HG02885 (cell line): Measurements from ENCODE around the gene CABLES1.
"Not testable (repeated sequence)": the region's sequence is repeated elsewhere in the genome, so short reads cannot be mapped to it uniquely, and the experiment has no call there.

Experiments used
- ATAC-seq: cut with Tn5 transposase; IDR thresholded peaks from one replicate; pipeline ENCODE4 v1.9.1; 2021; ENCODE audit warnings: mild to moderate bottlenecking; ENCODE audit not compliant: unreplicated experiment, poor library complexity

CABLES1 gene

GRCh38 chr18:23138471-23138870 lies 3.2 kb downstream of the CABLES1 start:
- no peak for ATAC-seq

GRCh38 chr18:23141104-23141999 lies 6.1 kb downstream of the CABLES1 start:
- no peak for ATAC-seq

DNA sequence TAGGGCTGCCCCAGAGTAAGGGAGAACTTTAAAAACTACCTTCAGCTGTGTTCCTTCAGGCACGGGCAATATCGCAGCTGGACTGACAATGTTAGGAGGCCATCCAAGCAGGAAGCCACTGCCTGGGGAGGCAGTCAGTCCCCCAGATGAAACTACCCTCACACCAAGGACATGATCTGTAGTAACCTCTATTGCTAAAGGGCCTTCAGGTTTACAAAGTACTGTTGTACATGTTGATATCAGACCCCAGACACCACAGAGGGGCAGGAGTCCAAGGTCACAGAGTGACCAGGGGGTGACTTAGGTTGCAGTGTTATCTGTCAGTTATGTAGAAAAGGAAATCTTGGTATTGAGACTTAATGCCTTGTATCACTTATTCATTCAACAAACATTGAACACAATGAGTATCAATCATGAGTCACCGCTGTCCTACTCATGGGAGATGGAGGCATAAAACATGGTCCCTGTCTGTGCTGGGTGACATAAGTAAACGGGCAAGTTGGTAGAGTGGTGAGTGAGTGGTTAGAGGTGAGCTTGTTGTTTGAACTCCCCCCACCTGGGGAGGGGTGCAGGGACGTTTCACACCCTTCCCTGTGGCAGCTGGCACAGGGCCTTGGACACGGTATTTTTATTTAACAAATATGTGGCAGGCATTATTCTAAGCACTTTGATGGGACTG lies 7.1 kb downstream of the CABLES1 start:
- ATAC-seq = no peak

DNA sequence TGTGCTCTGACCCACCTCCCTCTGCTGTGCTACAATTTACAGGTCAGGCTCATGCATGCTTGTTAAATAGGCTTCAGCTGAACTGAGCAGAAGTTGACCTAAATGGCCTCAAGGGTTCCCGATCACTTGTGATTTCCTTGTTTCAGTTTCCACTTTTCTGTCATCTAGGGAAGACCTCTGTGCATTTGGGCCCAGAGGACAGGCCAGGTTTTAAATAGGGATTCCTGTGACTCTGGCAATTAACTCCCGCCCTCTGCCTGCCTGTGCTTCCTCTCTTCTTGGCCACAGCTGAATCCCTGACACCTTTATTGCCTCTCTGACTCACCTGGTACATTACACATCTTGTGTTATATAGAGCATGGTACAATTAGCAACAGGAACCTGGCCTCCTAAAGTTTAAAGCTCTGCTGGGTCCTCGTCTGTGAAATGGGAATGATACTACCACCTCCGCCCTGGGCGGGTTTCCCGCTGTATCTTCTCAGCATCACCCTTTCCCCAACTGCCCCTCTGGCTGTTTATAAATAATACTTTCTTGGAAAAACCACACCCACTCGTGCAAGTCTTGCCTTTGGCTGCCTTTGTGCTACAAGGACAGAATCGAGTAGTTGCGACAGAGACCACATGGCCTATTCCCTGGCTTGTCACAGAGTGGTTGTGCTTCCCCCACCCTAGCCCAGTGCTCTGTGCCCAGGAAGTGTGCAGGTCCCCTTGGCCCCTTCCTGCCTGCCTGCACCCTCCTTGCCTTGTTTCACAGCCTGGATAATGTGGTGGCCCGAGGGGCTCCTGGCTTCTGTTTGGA lies 7.9 kb downstream of the CABLES1 start:
- no peak for ATAC-seq

GRCh38 chr18:23143815-23144261 lies 8.6 kb downstream of the CABLES1 start:
- ATAC-seq = no peak

- ATAC-seq = no peak
These were observed 9.4 kb downstream of the CABLES1 start for GRCh38 chr18:23144640-23145039.

DNA sequence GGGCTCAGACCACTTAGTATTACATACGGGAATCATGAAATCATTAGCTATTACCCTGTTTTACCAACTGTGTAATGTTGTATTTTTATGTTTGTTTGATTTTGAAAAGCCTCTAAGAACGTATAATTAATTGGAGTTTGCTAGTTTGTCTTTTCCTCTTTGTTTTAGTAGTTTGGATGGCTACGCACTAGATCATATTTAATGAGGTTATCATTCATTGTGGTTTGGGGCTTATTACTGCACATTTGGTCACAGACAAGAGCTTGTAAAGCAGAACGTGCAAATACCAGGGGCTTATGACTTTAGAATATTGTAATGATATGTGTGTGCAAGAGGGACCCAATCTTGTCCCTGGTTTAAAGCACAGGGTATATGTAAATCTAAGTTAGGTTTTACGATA lies 10.3 kb downstream of the CABLES1 start:
- ATAC-seq = no peak

DNA sequence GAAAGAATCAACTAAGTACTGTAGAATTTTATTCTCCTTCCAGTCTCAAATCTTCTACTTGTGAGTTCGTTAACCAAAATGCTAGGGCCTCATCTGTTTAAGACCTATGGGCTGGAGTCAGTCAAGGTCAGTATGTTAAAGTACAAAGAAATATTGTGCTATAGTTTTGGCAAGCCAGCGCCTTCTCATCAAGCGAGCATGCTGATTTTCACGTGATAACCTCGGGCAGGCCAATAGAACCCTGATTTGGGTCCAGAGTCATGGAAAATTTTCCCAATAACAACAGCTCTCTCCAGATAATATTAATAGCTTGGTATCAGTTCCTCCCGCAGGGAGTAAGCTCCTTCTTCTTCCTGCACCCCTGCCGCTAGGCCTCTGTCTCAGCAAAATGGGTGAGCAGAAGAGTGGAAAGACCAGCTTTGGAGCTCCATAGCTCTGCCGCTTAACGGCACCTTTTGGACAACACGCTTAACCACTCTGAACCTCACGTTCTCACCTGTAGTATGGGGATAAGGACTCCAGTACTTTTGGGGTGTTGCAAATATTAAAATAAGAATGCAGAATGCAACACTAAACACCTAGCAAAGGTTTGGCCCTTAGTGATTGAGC lies 11.7 kb downstream of the CABLES1 start:
- ATAC-seq = no peak

GRCh38 chr18:23148382-23148781 lies 13.1 kb downstream of the CABLES1 start:
- no peak for ATAC-seq

GRCh38 chr18:23149570-23149969 lies 14.3 kb downstream of the CABLES1 start:
- no peak for ATAC-seq

DNA sequence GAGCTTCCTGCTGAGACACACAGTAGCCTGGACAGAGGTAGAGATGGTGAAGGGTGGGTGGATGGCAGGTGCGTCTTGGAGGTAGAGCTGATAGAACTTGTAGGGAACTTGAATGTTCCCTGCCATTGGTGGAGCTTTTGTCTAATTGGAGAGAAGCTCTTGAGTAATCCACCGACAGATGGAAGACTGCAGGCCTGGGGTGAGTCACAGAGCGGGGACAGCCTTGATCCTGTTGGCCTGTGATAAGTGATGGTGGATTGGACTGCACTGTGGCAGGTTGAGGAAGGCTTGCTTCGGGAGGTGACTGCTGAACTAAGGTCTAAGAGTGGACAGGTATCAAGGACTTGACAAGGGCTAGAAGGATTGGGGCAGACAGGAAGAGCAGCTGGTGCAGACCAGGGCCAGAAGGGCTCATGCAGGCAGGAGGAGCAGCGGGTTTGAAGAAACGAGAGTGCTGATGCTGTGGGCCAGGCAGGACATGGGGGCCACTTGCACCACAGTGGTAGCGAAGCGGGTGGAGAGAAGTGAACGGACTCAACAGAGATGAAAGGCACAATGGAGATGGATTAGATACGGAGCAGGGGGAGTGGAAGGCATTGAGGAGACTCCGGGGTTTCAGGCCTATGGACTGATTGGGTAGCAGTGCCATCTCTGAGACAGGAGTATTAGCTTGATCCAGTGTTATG lies 16.3 kb downstream of the CABLES1 start:
- no peak for ATAC-seq

DNA sequence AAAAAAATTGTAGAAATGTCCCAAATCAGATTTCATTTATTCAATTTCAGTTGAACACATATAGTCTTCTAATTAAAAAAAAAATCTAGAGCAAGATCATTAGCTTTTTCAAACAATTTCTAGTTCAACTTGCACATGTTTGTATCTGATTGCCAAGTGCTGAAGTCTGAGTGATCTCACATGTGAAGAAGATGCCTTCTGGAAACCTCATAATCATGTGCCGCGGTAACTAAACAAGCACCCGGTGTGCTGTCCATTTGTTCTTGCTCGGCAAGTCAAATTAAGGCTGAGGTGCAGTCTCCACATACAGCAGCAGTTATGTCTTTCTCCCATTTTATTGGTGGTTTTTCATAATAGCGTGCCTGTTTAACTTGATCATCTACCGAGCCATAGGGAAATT lies 18.7 kb downstream of the CABLES1 start:
- ATAC-seq = no peak

DNA sequence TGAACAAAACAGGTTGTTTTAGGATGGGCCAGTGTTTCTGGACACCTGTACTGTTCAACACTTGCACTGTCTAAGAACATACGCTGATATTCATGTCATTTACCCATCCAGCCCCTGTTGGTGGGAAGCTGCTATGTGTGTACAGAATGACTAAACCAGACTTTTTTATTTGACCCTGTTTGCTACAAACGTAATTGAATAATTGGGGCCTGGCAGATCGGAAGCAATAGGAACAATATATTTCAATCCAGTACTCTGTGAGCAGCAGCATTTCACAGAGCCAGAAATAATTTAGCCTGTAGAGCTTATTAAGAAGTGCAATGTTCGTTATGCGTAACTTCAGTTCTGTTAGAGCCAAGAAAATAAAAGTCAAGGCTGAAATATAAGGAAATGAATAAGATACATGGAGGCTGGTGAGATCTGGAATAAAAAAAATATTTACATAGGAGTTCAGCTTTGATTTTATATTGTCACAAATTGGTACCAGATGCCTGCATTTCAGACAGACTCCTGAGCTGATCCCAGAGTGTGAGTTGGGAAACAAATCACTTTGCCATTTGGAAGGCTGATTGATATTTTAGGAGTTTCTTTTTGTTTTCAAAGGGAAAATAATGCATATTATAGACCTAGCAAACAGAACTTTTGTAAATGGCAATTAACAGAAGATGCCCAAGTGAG lies 19.7 kb downstream of the CABLES1 start:
- ATAC-seq = no peak

DNA sequence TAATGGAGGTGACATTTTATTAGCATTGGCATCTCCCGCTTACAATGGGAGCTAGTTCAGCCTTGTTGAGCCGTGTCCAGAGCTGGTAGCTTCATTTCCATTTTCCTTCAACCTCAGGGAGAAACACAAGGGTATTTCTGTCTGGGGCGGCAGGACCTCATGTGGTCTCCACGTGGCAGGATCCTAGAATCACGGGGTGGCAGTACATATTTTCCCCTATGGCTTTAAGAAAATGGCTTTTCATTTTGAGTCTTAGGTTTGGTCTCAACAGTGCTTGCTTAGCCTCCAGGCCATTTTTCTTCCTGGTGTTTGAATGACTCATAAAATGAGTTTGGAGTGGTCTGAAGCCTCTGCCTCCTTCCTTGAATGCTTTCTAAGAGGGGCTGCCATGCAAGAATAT lies 20.3 kb downstream of the CABLES1 start:
- no peak for ATAC-seq

- ATAC-seq = no peak
These were observed 20.8 kb downstream of the CABLES1 start for GRCh38 chr18:23156134-23156533.

DNA sequence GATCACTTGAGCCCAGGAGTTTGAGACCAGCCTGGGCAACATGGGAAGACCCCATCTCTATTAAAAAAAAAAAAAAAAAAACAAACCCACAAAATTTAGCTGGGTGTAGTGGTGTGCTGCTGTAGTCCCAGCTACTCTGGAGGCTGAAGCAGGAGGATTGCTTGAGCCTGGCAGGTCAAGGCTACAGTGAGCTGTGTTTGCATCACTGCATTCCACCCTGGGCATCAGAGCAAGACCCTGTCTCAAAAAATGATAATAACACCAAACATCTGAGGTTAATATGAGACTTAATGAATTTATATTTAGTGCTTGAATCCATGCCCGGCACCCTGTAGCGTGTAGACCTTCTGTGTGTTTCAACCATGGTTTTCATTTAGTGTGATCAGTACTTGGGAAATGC lies 22.8 kb downstream of the CABLES1 start:
- ATAC-seq = no peak

DNA sequence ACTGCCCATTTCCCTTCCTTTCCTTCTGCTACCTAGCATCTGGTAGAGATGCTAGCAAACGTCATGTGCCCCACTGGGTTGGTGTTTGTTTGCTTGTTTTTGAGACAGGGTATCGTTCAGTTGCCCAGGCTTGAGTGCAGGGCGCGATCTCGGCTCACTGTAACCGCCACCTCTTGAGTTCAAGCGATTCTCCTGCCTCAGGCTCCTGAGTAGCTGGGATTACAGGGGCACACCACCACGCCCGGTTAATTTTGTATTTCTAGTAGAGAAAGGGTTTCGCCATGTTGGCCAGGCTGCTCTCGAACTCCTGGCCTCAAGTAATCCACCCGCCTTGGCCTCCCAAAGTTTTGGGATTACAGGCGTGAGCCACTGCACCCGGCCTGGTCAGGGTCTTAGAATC lies 23.6 kb downstream of the CABLES1 start:
- not testable (repeated sequence) for ATAC-seq

GRCh38 chr18:23159344-23159743 lies 24.1 kb downstream of the CABLES1 start:
- ATAC-seq = no peak

DNA sequence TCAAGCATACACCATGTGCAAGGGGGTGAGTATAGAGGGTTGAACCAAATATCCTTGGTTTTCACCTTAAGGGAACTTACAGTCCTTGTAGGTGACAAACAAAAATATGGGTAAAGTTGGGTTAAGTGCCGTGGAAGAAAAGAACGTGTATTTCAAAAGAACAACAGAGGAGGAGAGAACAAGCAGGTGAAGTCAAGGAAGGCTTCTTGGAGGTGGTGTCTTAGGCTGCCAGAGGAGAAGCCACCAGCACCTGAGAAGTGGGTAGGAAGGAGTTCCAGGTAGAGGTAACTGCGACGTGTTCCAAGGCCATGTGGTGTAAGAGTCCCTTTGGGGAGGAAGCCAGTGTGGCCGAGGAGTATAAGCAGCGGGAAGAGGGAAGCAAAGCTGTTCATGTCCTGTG lies 27.2 kb downstream of the CABLES1 start:
- ATAC-seq = no peak
